MM.1S (cell line): Measurements from ENCODE around the gene DNAJC28.
"Not testable (repeated sequence)": the region's sequence is repeated elsewhere in the genome, so short reads cannot be mapped to it uniquely, and the experiment has no call there.

Experiments
- DNase-seq: peaks from one replicate; pipeline ENCODE4 v3.0.0-alpha.2; 2015
- H2AFZ ChIP-seq: fragments of 300-600 bp; sonication (generic); 2 replicates; pipeline ENCODE4 v1.6.0; 2016; ENCODE audit warnings: antibody characterized with exemption, low read length
- H3F3A ChIP-seq: fragments of 300-600 bp; sonication (generic); 2 replicates; pipeline ENCODE4 v1.6.1; 2016; ENCODE audit warnings: mild to moderate bottlenecking, antibody characterized with exemption, low read length, moderate library complexity, mixed read lengths; ENCODE audit not compliant: insufficient read depth
- H3K27ac ChIP-seq: fragments of 300-600 bp; sonication (generic); 2 replicates; pipeline ENCODE4 v1.5.1; 2016; ENCODE audit warnings: mild to moderate bottlenecking, low read length
- H3K27me3 ChIP-seq: fragments of 300-600 bp; sonication (generic); replicated peaks from 2 replicates; pipeline ENCODE4 v1.6.0; 2016; ENCODE audit warnings: low read length; ENCODE audit not compliant: insufficient read depth
- H3K36me3 ChIP-seq: fragments of 300-600 bp; sonication (generic); replicated peaks from 2 replicates; pipeline ENCODE4 v1.6.1; 2016; ENCODE audit warnings: mild to moderate bottlenecking, low read length, mixed read lengths; ENCODE audit not compliant: insufficient read depth
- H3K4me1 ChIP-seq: fragments of 300-600 bp; sonication (generic); 2 replicates; pipeline ENCODE4 v1.6.1; 2016; ENCODE audit warnings: low read length, mixed read lengths
- H3K4me2 ChIP-seq: fragments of 300-600 bp; sonication (generic); 2 replicates; pipeline ENCODE4 v1.6.0; 2016; ENCODE audit warnings: low read depth, low read length
- H3K4me3 ChIP-seq: fragments of 300-600 bp; sonication (generic); 2 replicates; pipeline ENCODE4 v1.5.1; 2016; ENCODE audit warnings: low read length, mixed read lengths
- H3K79me2 ChIP-seq: fragments of 300-600 bp; sonication (generic); 2 replicates; pipeline ENCODE4 v1.6.1; 2016; ENCODE audit warnings: mixed run types, low read length, mixed read lengths
- H3K9ac ChIP-seq: fragments of 300-600 bp; sonication (generic); 2 replicates; pipeline ENCODE4 v1.6.1; 2016; ENCODE audit warnings: low read length, mixed read lengths
- H3K9me2 ChIP-seq: fragments of 300-600 bp; sonication (generic); replicated peaks from 2 replicates; pipeline ENCODE4 v1.6.1; 2016; ENCODE audit warnings: mild to moderate bottlenecking, low read length, mixed read lengths; ENCODE audit not compliant: insufficient read depth
- H3K9me3 ChIP-seq: fragments of 300-600 bp; sonication (generic); replicated peaks from 2 replicates; pipeline ENCODE4 v1.6.1; 2016; ENCODE audit warnings: mild to moderate bottlenecking, low read length, mixed read lengths; ENCODE audit not compliant: insufficient read depth
- H4K20me1 ChIP-seq: fragments of 300-600 bp; sonication (generic); 2 replicates; pipeline ENCODE4 v1.6.1; 2016; ENCODE audit warnings: mild to moderate bottlenecking, low read length, moderate library complexity, mixed read lengths; ENCODE audit not compliant: insufficient read depth
- CTCF ChIP-seq: fragments of 300-600 bp; sonication (generic); IDR thresholded peaks from 2 replicates; pipeline ENCODE4 v1.5.1; 2016; ENCODE audit warnings: antibody characterized with exemption, low read length, mixed read lengths
- EZH2 ChIP-seq: fragments of 300-600 bp; sonication (generic); optimal IDR thresholded peaks from 2 replicates; pipeline ENCODE3; 2017; ENCODE audit warnings: low read depth, mild to moderate bottlenecking, antibody characterized with exemption, low read length, mixed read lengths
- EZH2phosphoT487 ChIP-seq: fragments of 300-600 bp; sonication (generic); IDR thresholded peaks from 2 replicates; pipeline ENCODE4 v1.6.1; 2018; ENCODE audit warnings: antibody characterized with exemption, low read length

The DNAJC28 gene

GRCh38 chr21:33473344-33473743 lies 18.2 kb downstream of the DNAJC28 start:
- no peaks in the 10 kb centered on the region for H4K20me1 ChIP-seq
- no peak for DNase-seq
- H3K27me3 ChIP-seq = no peaks in the 10 kb centered on the region
- H3K9ac ChIP-seq = no peak overlapping the region
- no peak for TF ChIP-seq CTCF
- TF ChIP-seq EZH2 = no peak
- TF ChIP-seq EZH2phosphoT487 = no peak
- H3K4me3 ChIP-seq = no peak overlapping the region
- H3K4me1 ChIP-seq = no peaks in the 10 kb centered on the region
- H3K36me3 ChIP-seq = no peaks in the 10 kb centered on the region
- H2AFZ ChIP-seq = no peak overlapping the region
- H3F3A ChIP-seq = peaks cover 2% of the 10 kb centered on the region; the same call in 1 of the 2 replicates
- H3K9me2 ChIP-seq = no peaks in the 10 kb centered on the region
- peaks cover 47% of the 10 kb centered on the region for H3K79me2 ChIP-seq
- H3K4me2 ChIP-seq = no peak overlapping the region
- H3K27ac ChIP-seq = no peak overlapping the region
- H3K9me3 ChIP-seq = no peaks in the 10 kb centered on the region

- no peaks in the 10 kb centered on the region for H3K27me3 ChIP-seq
- H3K4me1 ChIP-seq = no peaks in the 10 kb centered on the region
- no peaks in the 10 kb centered on the region for H3K9me3 ChIP-seq
- TF ChIP-seq EZH2phosphoT487 (no peak), CTCF (no peak), EZH2 (no peak)
- no peak overlapping the region for H3K27ac ChIP-seq
- H3K79me2 ChIP-seq = peaks cover 30% of the 10 kb centered on the region
- H2AFZ ChIP-seq = no peak overlapping the region
- no peak overlapping the region for H3K4me2 ChIP-seq
- no peaks in the 10 kb centered on the region for H3K36me3 ChIP-seq
- no peaks in the 10 kb centered on the region for H3K9me2 ChIP-seq
- no peaks in the 10 kb centered on the region for H4K20me1 ChIP-seq
- no peaks in the 10 kb centered on the region for H3F3A ChIP-seq
- DNase-seq = no peak
- H3K9ac ChIP-seq = no peak overlapping the region
- H3K4me3 ChIP-seq = no peak overlapping the region
Measured at GRCh38 chr21:33470701-33471100, 20.8 kb downstream of the DNAJC28 start.

GRCh38 chr21:33469183-33469582 lies 22.3 kb downstream of the DNAJC28 start:
- H3K79me2 ChIP-seq = peaks cover 19% of the 10 kb centered on the region
- H3K9me3 ChIP-seq = not testable (repeated sequence)

GRCh38 chr21:33461538-33462250 lies 29.8 kb downstream of the DNAJC28 start:
- TF ChIP-seq EZH2 (no peak), EZH2phosphoT487 (no peak), CTCF (no peak)
- no peaks in the 10 kb centered on the region for H3K9me2 ChIP-seq
- H3K9ac ChIP-seq = no peak overlapping the region
- no peak overlapping the region for H2AFZ ChIP-seq
- no peaks in the 10 kb centered on the region for H3K27me3 ChIP-seq
- H3K36me3 ChIP-seq = no peaks in the 10 kb centered on the region
- H4K20me1 ChIP-seq = no peaks in the 10 kb centered on the region
- no peak overlapping the region for H3K27ac ChIP-seq
- H3K9me3 ChIP-seq = no peaks in the 10 kb centered on the region
- H3K4me2 ChIP-seq = no peak overlapping the region
- H3K79me2 ChIP-seq = no peaks in the 10 kb centered on the region
- no peaks in the 10 kb centered on the region for H3F3A ChIP-seq
- no peaks in the 10 kb centered on the region for H3K4me1 ChIP-seq
- H3K4me3 ChIP-seq = no peak overlapping the region
- DNase-seq = no peak

More at GRCh38 chr21:33469183-33469582, 22.3 kb downstream of the DNAJC28 start:
- not testable (repeated sequence) for H3K4me1 ChIP-seq, H2AFZ ChIP-seq, H4K20me1 ChIP-seq, H3K9me2 ChIP-seq, H3K36me3 ChIP-seq, H3K4me3 ChIP-seq, H3K4me2 ChIP-seq, H3F3A ChIP-seq, H3K27me3 ChIP-seq, H3K27ac ChIP-seq, H3K9ac ChIP-seq, DNase-seq
